NCI-H2029 treated with DMSO at 0.1 percent for 48 hours (cell line): ENCODE results near the gene C1QTNF5.
"Not testable (repeated sequence)": the region's sequence is repeated elsewhere in the genome, so short reads cannot be mapped to it uniquely, and the experiment has no call there.

ENCODE experiments used
- DNase-seq: peaks from one replicate; lab custom pipeline; 2025; lab: John Stamatoyannopoulos, UW

Gene C1QTNF5

DNA sequence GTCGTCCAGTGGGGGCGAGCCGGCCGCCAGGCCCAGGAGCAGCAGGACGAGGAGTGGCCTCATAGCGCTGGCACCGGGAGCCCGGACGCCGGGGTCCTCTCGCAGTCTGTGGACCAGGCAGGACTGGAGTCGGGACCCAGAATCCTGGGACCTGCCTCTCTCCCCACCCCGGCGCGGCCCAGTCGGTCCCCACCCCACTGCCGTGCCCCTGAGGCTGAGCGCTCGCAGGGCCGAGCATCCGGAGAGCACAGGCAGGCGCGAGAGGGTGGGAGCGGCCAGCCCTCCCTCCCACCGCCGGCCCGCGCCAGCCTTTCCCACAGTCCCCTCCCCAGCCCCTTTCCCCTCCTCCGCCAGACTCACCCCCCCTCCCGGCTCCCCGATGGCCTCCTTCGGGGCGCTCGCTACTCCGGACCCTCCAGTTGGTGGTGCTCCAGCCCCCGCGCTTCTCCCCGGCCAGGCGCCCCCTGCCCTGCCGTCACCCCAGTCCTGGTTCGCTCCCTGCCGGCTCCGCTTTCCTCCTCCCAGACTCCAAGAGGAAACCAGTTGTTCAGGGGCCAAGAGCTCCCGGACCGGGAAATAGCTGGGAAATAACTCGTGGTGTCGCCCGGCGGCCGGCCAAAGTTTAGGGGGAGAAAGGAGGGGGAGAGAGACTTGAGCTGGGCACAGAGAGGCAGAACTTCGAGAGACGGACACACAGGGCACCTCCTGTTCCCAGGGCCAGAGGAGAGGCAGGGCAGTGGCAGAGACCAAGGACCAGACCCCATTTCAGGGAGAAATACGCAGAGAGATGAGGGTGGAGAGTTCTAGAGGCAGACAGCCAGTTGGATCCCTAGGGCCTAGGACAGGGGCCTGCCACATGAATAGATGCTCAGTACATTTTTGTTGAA, at the start of gene C1QTNF5:
C1QTNF5 (minus strand) TSS at position 549 of the 887 bp plus-strand sequence; CDS start at position 63, 486 bp downstream.
- DNase-seq: no peak

DNA sequence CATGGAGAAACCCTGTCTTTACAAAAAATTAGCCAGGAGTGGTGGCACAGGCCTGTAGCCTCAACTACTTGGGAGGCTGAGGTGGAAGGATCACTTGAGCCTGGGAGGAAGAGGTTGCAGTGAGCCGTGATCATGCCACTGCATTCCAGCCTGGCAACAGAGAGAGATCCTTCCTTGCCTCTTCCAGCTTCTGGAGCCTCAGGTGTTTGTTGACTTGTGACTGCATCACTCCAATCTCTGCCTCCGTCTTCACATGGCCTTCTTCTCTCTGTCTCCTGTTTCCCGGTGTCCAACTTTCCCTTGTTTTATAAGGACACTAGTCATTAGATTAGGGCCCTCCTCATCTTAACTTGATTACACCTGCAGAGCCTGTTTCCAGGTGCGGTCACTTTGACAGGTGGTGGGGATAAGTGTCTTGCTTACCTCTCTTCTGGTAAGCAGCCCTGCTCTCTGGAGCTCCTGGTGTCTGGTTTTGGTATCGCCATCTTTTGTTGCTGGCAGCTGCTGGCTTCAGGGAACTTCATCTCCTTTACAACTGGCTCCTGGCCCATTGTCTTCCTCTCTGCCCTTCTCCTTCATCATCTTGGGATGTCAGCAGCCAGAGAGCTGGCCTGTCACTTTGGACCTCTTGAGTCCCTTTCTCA, 49.0 kb upstream of the C1QTNF5 start:
- peak; percentile 33 for DNase-seq

- no peak for DNase-seq
Observed at GRCh38 chr11:119388103-119388502, 47.4 kb upstream of the C1QTNF5 start.

GRCh38 chr11:119384332-119384731, 43.6 kb upstream of the C1QTNF5 start:
- no peak for DNase-seq

GRCh38 chr11:119382513-119382912, 41.8 kb upstream of the C1QTNF5 start:
- DNase-seq: not testable (repeated sequence)

DNA sequence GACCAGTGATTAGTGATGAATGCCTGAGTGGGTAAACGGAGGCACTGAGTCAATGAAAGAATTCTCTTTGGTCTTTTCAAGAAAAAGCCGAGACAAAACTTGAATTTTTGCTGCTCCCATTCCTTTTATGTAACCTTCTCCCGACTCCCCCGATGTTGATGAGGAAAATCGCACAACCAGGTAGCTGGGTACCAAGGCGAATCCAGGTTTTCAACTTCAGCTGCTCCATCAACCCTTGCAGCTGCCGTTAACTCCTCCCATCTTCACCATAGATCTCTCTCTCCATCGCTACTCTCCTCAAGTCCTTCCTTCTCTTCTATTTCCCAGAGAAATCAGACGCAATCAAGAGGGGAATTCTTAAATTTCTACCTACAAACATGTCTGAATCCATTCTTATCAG, 41.4 kb upstream of the C1QTNF5 start:
- no peak for DNase-seq

DNA sequence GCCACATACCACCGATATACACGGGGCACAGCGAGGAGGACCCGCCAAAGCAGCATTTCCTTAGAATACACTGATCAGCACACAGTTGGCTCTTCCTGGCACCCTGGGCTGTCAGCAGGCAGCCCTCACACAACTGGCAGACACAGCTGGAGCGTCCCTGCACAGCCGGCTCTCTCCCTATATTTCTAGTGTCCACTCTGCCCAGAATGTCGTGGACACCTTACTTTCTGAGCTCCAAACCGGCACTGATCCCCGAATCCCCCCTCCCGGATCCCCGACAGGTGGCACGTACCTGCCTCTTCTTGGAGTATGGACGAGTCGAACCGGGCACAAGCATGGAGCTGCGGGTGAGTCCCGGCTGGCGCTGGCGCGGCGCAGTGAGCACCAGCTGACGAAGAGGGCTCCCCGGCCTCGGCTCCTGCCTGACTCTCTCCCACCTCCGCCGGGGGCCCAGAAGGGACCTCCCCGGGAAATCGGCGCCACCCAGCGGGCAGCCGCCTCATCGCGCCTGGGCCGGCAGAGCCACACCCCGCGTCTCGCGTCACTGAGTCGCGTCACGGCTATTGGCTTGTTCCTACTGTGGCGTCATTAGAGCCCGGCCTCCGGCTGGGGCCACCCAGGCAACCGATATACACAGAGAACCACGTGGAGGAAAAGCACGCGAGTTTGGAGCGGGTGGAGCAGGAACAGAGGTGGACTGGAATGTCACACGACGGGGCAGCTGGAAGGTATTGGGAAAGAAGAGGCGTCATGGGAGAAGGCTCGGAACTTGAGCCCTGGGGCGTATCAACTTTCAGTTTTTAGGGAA, 40.7 kb upstream of the C1QTNF5 start, which contains the start of gene USP2:
USP2 (minus strand) TSS at position 510 of the 808 bp plus-strand sequence. CDS start 8,210 bp downstream, outside the sequence.
- DNase-seq: peak; percentile 66

DNA sequence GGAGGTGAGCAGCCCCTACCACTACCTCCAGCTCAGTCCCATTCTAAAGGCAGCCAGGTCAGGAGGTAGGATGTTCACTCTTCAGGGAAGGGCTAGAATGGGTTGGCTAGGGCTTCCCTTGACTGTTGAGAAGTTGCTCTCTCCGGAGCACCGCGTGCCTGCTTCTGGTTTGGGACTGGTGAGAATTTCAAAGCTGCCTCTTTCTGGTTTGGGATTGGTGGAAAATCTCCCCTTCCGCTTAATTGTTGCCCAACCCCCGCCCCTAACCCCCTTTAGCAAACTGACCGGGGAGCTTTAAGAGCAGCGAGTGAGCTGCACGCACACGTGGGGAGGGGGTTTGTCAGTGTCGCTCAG, 40.1 kb upstream of the C1QTNF5 start:
- DNase-seq: no peak

DNA sequence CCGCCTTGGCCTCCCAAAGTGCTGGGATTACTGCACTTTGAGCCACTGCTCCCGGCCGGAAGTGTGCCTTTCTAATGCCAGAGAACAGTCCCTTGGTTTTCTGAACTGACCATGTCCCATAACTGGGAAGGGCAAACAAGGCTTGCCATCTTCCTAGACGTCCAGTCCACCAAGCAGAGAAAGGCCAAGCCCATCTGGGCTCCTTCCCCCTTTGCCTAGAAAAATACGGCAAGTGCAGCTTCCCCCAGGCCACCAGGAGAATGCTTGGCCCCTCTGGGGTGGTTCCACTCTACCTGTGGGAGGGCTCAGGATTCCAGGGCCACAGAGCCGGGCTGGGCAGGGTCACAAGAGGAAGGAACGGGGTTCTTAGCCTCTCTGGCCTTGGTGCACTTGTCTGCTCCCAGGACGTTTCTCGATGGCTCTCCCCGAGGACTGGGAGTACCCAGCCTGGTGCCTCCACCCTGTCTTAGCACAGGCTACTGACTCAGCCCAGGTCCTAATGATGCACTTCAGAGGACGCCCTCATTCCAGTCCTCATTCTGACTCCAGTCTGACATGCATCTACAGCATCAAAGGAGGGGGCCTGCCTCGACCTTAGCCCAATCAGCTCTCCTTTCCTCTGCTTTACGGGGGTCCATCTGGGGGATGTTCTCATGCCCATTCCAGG, 39.6 kb upstream of the C1QTNF5 start:
- no peak for DNase-seq

- no peak for DNase-seq
Observed at GRCh38 chr11:119378851-119379465, 38.3 kb upstream of the C1QTNF5 start.

- no peak for DNase-seq
Observed at GRCh38 chr11:119377961-119378667, 37.4 kb upstream of the C1QTNF5 start.

DNA sequence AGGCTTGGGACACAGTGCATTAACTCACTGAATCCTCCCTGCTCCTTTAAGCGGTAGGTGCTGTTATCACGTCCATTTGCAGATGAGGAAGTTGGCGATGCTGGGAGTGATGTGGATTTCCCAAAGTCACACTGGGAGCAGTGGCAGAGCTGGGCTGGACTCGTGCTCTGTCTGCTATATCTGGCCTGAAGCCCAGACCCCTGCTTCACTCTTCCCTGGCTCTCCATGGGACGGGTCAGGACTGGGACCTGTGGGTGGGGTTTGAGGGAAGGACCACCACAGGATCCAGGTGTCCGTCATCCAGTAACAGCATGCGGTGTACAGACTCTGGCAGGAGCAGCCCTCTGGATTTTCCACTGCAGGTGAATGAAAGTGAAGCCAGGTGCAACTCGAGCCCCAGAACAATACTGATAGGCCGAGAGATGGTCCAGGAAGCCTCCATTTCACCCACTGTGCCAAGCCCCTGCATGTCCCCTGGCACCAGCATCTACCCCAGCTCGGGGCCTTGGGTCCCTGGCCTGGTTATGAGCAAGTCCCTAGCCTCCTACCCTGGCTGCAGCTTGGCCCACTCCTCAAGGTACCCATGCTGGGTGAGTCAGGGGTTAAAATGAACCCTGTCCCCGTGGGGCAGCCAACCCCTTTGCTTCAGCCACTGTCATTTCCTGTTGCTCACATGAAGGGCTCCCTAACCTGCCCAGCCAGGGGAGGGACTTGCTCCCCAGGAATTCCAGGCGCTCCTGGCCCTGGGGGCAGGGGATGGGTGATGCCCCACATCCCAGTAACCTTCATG, 36.6 kb upstream of the C1QTNF5 start:
- no peak for DNase-seq

DNA sequence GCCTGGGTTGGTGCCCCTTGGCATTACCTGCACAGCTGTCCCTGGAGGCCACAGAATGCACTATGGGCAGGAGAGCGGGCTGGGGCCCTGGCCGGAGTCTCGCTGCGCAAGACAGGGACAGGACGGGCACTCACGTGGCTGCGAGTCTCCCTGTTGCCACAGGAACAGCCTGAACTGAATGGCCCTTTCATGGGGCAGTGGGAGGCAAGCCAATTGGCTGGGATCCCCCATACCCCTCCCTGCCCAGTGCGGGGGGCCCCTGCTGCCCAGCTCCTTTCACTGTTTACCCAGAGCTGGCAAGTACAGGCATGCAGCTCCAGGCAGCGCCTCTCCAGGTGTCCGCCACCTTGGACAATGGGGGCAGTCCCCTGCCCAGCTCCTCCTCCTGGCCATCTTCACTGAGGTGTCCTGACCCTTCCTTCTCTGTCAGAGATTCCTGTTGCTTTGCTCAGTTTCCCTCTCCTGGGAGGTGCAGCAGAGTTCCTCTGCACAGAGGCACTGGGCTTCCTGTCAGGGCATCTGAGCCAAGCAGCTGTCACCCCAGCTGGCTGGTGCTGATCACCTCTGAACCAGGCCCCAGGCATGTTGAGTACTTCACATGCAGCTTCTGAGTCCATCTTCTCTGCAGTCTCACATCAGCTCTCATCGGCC, 35.6 kb upstream of the C1QTNF5 start:
- DNase-seq: no peak

- DNase-seq: no peak
Observed at GRCh38 chr11:119375337-119376196, 34.9 kb upstream of the C1QTNF5 start.

- no peak for DNase-seq
Observed at GRCh38 chr11:119374632-119375336, 34.1 kb upstream of the C1QTNF5 start.

GRCh38 chr11:119373921-119374631, 33.4 kb upstream of the C1QTNF5 start:
- peak; percentile 52 for DNase-seq
